Lower lobe of right lung (tissue), 2 donors: Measurements from ENCODE around the gene WBP11. TPM values are rescaled to one million over a fixed set of nuclear protein-coding genes. Genes with fewer than 3 reads are reported as not detected.
A peak's percentile ranks its signal among the peaks of the same experiment; 100 is the strongest.

ENCODE experiments used
- ATAC-seq, 2 donors: fragments of 200-7000 bp; cut with Tn5 transposase; one replicate each; pipeline ENCODE4 v1.9.1; 2020 to 2022; ENCODE audit warnings: mild to moderate bottlenecking in 2 of 2, moderate library complexity in 2 of 2
- DNase-seq: peaks from one replicate; pipeline ENCODE4 v3.0.0-alpha.2; 2020
- H3K27ac ChIP-seq: fragments of 200-600 bp; one replicate; pipeline ENCODE4 v1.8.0; 2022
- H3K27me3 ChIP-seq: fragments of 200-600 bp; one replicate; pipeline ENCODE4 v1.8.0; 2022; ENCODE audit warnings: low read depth
- H3K36me3 ChIP-seq: fragments of 200-600 bp; one replicate; pipeline ENCODE4 v1.8.0; 2022; ENCODE audit warnings: mild to moderate bottlenecking
- H3K4me1 ChIP-seq: fragments of 200-600 bp; one replicate; pipeline ENCODE4 v1.8.0; 2022
- H3K4me3 ChIP-seq: fragments of 200-600 bp; one replicate; pipeline ENCODE4 v1.8.0; 2022; ENCODE audit warnings: mild to moderate bottlenecking
- H3K9me3 ChIP-seq: fragments of 200-600 bp; one replicate; pipeline ENCODE4 v1.8.0; 2022
- CTCF ChIP-seq: fragments of 200-600 bp; IDR thresholded peaks from one replicate; pipeline ENCODE4 v1.8.0; 2022; ENCODE audit warnings: antibody characterized with exemption, mild to moderate bottlenecking
- intact Hi-C: fragments of 100-400 bp; cut with DNase I; formaldehyde crosslinking; loops from one replicate; pipeline ENCODE4 v1.11.0; 2022
- total RNA-seq: library from RNA; stranded (reverse); fragmentation: NEBNext Ultra II Directional; extraction: Animal tissue kit (Norgen Biotek cat#: 25700); gene quantifications from one replicate; pipeline ENCODE4 v1.2.1, GENCODE V29; 2021
- donor health status: DM: no; HTN: yes; CAD: no; lungs with severe emphysema.

The WBP11 gene
- total RNA-seq, 1 donor from 2014 or later: 49.3 TPM

GRCh38 chr12:14841761-14842160 lies 38.5 kb upstream of the WBP11 start:
- TF ChIP-seq CTCF: no peak
- H3K4me1 ChIP-seq: peaks cover 36% of the 10 kb centered on the region
- no peaks in the 10 kb centered on the region for H3K27me3 ChIP-seq
- H3K27ac ChIP-seq: peak overlapping the region; percentile 63
- no peaks in the 10 kb centered on the region for H3K36me3 ChIP-seq
- no peak for DNase-seq
- H3K4me3 ChIP-seq: peak overlapping the region; percentile 28
- ATAC-seq: peak; percentile 83 to 85
- intact Hi-C loops: no loop called here
- H3K9me3 ChIP-seq: no peaks in the 10 kb centered on the region

GRCh38 chr12:14840616-14841015 lies 37.3 kb upstream of the WBP11 start:
- Histone ChIP-seq H3K4me3 (no peak overlapping the region), H3K36me3 (no peaks in the 10 kb centered on the region), H3K27me3 (no peaks in the 10 kb centered on the region), H3K9me3 (no peaks in the 10 kb centered on the region), H3K4me1 (peaks cover 24% of the 10 kb centered on the region), H3K27ac (no peak overlapping the region)
- ATAC-seq: no peak
- intact Hi-C loops: no loop called here
- TF ChIP-seq CTCF: no peak
- DNase-seq: no peak

- no peak for TF ChIP-seq CTCF
- no peak for DNase-seq
- Histone ChIP-seq H3K4me1 (peaks cover 22% of the 10 kb centered on the region), H3K4me3 (no peak overlapping the region), H3K27me3 (no peaks in the 10 kb centered on the region), H3K9me3 (no peaks in the 10 kb centered on the region), H3K27ac (no peak overlapping the region), H3K36me3 (no peaks in the 10 kb centered on the region)
- no peak for ATAC-seq
- intact Hi-C loops: no loop called here
Observed at GRCh38 chr12:14839262-14839661, 36.0 kb upstream of the WBP11 start.

GRCh38 chr12:14836336-14837210 lies 33.3 kb upstream of the WBP11 start:
- DNase-seq: no peak
- Histone ChIP-seq H3K9me3 (no peaks in the 10 kb centered on the region), H3K4me3 (no peak overlapping the region), H3K27me3 (no peaks in the 10 kb centered on the region), H3K27ac (no peak overlapping the region), H3K4me1 (peaks cover 3% of the 10 kb centered on the region), H3K36me3 (no peaks in the 10 kb centered on the region)
- intact Hi-C loops: no loop called here
- peak in 1 of 2 donors; percentile 65 for ATAC-seq
- no peak for TF ChIP-seq CTCF

GRCh38 chr12:14834509-14834908 lies 31.2 kb upstream of the WBP11 start:
- Histone ChIP-seq H3K27me3 (no peaks in the 10 kb centered on the region), H3K36me3 (no peaks in the 10 kb centered on the region), H3K27ac (no peak overlapping the region), H3K9me3 (no peaks in the 10 kb centered on the region), H3K4me3 (no peak overlapping the region), H3K4me1 (no peaks in the 10 kb centered on the region)
- DNase-seq: no peak
- intact Hi-C loops: no loop called here
- no peak for TF ChIP-seq CTCF
- no peak for ATAC-seq
